Measurements from ENCODE around the gene SLC26A11. TPM values are rescaled to one million over a fixed set of nuclear protein-coding genes. Genes with fewer than 3 reads are reported as not detected.

Gene SLC26A11
- total RNA-seq, 1 donor from 2014 or later: 50.1 TPM

DNA sequence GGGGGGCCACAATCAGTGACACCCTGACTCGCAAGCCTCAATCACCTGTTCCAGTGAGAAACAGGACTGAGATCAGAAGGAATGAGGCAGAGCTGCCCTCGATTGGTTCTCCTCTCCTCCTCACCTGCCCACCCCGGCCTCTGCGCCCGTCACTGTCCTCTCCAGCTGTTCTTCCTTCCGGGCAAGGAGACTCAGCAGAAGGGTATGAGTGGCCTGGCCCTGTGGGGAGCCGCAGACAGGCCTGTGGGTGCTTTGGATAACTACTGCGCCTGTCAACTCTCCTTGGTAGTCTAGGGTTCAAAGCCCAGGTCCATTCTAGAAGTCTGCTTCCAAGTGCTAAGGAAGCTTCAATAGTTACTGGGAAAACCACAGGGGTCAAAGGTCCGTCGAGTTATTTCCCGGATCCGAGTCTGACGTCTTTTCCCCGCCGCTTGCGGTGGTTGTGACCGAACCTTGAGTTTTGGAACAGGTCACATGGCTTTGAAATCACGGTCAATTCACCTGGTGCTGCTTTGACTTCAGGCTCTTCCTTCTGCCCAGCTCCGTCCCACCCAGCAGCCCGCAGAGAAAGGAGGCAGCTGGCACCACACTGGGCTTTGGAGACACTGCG lies 42.1 kb upstream of the SLC26A11 start:
- H3K36me3 Mint-ChIP-seq (ENCODE audit: low read depth, unreplicated experiment): no peaks in the 10 kb centered on the region
- peaks cover under 1% of the 10 kb centered on the region for H3K27me3 Mint-ChIP-seq (ENCODE audit: unreplicated experiment)
- H3K27ac Mint-ChIP-seq (ENCODE audit: unreplicated experiment): no peak overlapping the region
- no peaks in the 10 kb centered on the region for H3K9me3 Mint-ChIP-seq (ENCODE audit: unreplicated experiment)
- TF ChIP-seq, protein P1, sequence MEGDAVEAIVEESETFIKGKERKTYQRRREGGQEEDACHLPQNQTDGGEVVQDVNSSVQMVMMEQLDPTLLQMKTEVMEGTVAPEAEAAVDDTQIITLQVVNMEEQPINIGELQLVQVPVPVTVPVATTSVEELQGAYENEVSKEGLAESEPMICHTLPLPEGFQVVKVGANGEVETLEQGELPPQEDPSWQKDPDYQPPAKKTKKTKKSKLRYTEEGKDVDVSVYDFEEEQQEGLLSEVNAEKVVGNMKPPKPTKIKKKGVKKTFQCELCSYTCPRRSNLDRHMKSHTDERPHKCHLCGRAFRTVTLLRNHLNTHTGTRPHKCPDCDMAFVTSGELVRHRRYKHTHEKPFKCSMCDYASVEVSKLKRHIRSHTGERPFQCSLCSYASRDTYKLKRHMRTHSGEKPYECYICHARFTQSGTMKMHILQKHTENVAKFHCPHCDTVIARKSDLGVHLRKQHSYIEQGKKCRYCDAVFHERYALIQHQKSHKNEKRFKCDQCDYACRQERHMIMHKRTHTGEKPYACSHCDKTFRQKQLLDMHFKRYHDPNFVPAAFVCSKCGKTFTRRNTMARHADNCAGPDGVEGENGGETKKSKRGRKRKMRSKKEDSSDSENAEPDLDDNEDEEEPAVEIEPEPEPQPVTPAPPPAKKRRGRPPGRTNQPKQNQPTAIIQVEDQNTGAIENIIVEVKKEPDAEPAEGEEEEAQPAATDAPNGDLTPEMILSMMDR (IDR thresholded peaks at IDR 0.05; ENCODE audit: unreplicated experiment): no peak
- H3K4me3 Mint-ChIP-seq (ENCODE audit: unreplicated experiment): no peak overlapping the region
- no peak for DNase-seq (ENCODE audit: low spot score)
- H3K4me1 Mint-ChIP-seq (ENCODE audit: unreplicated experiment): no peaks in the 10 kb centered on the region

- no peaks in the 10 kb centered on the region for H3K36me3 Mint-ChIP-seq (ENCODE audit: low read depth, unreplicated experiment)
- no peak overlapping the region for H3K4me3 Mint-ChIP-seq (ENCODE audit: unreplicated experiment)
- no peak overlapping the region for H3K27ac Mint-ChIP-seq (ENCODE audit: unreplicated experiment)
- TF ChIP-seq, protein P1 (IDR thresholded peaks at IDR 0.05; ENCODE audit: unreplicated experiment): no peak
- no peaks in the 10 kb centered on the region for H3K4me1 Mint-ChIP-seq (ENCODE audit: unreplicated experiment)
- H3K9me3 Mint-ChIP-seq (ENCODE audit: unreplicated experiment): no peaks in the 10 kb centered on the region
- DNase-seq (ENCODE audit: low spot score): no peak
- no peaks in the 10 kb centered on the region for H3K27me3 Mint-ChIP-seq (ENCODE audit: unreplicated experiment)
These were observed 40.0 kb upstream of the SLC26A11 start for GRCh38 chr17:80180192-80180591.

- H3K9me3 Mint-ChIP-seq (ENCODE audit: unreplicated experiment): no peaks in the 10 kb centered on the region
- H3K4me3 Mint-ChIP-seq (ENCODE audit: unreplicated experiment): no peak overlapping the region
- no peaks in the 10 kb centered on the region for H3K4me1 Mint-ChIP-seq (ENCODE audit: unreplicated experiment)
- H3K27me3 Mint-ChIP-seq (ENCODE audit: unreplicated experiment): no peaks in the 10 kb centered on the region
- H3K27ac Mint-ChIP-seq (ENCODE audit: unreplicated experiment): no peak overlapping the region
- DNase-seq (ENCODE audit: low spot score): no peak
- no peaks in the 10 kb centered on the region for H3K36me3 Mint-ChIP-seq (ENCODE audit: low read depth, unreplicated experiment)
- TF ChIP-seq, protein P1 (IDR thresholded peaks at IDR 0.05; ENCODE audit: unreplicated experiment): no peak
These were observed 38.8 kb upstream of the SLC26A11 start for GRCh38 chr17:80181431-80181830.

- no peak overlapping the region for H3K4me3 Mint-ChIP-seq (ENCODE audit: unreplicated experiment)
- H3K9me3 Mint-ChIP-seq (ENCODE audit: unreplicated experiment): no peaks in the 10 kb centered on the region
- DNase-seq (ENCODE audit: low spot score): no peak
- peaks cover 2% of the 10 kb centered on the region for H3K27me3 Mint-ChIP-seq (ENCODE audit: unreplicated experiment)
- no peaks in the 10 kb centered on the region for H3K4me1 Mint-ChIP-seq (ENCODE audit: unreplicated experiment)
- H3K36me3 Mint-ChIP-seq (ENCODE audit: low read depth, unreplicated experiment): no peaks in the 10 kb centered on the region
- no peak overlapping the region for H3K27ac Mint-ChIP-seq (ENCODE audit: unreplicated experiment)
- TF ChIP-seq, protein P1 (IDR thresholded peaks at IDR 0.05; ENCODE audit: unreplicated experiment): no peak
These were observed 37.9 kb upstream of the SLC26A11 start for GRCh38 chr17:80182118-80182844.

DNA sequence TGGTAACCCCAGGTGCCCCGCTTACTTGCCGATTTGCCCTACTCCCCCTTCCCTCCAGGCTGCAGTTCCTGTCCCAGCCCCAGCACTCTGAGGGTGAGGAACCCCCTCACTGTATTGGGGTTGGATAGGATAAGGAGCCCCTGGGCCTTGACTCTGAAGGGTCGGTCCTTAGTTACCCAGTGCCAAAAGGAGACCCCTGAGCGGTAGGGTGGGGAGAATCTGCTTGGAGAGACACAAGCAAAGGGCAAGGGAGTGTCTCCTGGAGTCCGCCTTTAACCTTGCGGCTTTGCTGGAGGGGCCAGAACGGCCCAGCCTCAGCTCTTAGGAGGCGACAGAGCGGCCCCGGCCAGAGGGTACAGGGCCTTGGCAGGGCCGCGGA lies 37.4 kb upstream of the SLC26A11 start:
- H3K9me3 Mint-ChIP-seq (ENCODE audit: unreplicated experiment): no peaks in the 10 kb centered on the region
- peaks cover 2% of the 10 kb centered on the region for H3K27me3 Mint-ChIP-seq (ENCODE audit: unreplicated experiment)
- H3K4me1 Mint-ChIP-seq (ENCODE audit: unreplicated experiment): no peaks in the 10 kb centered on the region
- DNase-seq (ENCODE audit: low spot score): no peak
- no peaks in the 10 kb centered on the region for H3K36me3 Mint-ChIP-seq (ENCODE audit: low read depth, unreplicated experiment)
- H3K4me3 Mint-ChIP-seq (ENCODE audit: unreplicated experiment): no peak overlapping the region
- H3K27ac Mint-ChIP-seq (ENCODE audit: unreplicated experiment): no peak overlapping the region
- TF ChIP-seq, protein P1 (IDR thresholded peaks at IDR 0.05; ENCODE audit: unreplicated experiment): no peak

Data from endothelial cell (in vitro differentiated cells).